Brain microvascular endothelial cell (primary cell): ENCODE measurements around the gene NMRAL1.
A peak's percentile ranks its signal among the peaks of the same experiment; 100 is the strongest.

Experiments
- DNase-seq: peaks from one replicate; pipeline ENCODE4 v3.0.0-alpha.2; 2020
- H3K27ac ChIP-seq: fragments of 250-450 bp; sonication (Bioruptor Pico); 2 replicates; pipeline ENCODE4 v1.5.1; 2020; ENCODE audit warnings: mild to moderate bottlenecking, moderate library complexity
- H3K27me3 ChIP-seq: fragments of 250-450 bp; sonication (Bioruptor Pico); replicated peaks from 2 replicates; pipeline ENCODE4 v1.5.1; 2020; ENCODE audit warnings: mild to moderate bottlenecking
- H3K36me3 ChIP-seq: fragments of 250-450 bp; sonication (Bioruptor Pico); replicated peaks from 2 replicates; pipeline ENCODE4 v1.5.1; 2020; ENCODE audit warnings: mild to moderate bottlenecking
- H3K4me3 ChIP-seq: 2 replicates; pipeline ENCODE4 v1.5.1; 2011; ENCODE audit warnings: low read depth, mild to moderate bottlenecking, control low read depth, low read length, moderate library complexity
- in situ Hi-C: cut with HindIII; loops from 2 replicates; pipeline ENCODE4 v1.10.0; 2017; ENCODE audit warnings: low sequenced_read_pairs, low pct_ligation_motif_present
- TF ChIP-seq, protein P1 (sequence below): IDR thresholded peaks from 2 replicates; pipeline ENCODE4 v1.5.1; 2011; ENCODE audit warnings: low read depth, mild to moderate bottlenecking, moderate library complexity, low read length, control low read depth, inconsistent platforms; ENCODE audit errors: missing control alignments

Gene NMRAL1

DNA sequence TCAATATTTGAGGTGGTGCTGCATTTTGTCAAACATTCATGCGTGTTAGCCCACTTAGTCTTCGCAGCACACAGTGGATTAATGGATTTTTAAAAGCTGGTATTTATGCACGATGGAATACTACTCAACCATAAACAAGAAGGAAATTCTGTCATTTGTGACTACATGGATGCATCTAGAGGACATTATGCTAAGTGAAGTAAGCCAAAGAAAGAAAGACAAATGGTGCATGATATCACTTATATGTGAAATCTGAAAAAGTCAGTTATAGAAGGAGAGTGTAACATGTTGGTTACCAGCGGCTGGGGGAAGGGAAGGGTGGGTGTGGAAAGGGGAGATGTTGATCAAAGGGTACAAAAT, 24.8 kb upstream of the NMRAL1 start:
- H3K27me3 ChIP-seq: no peaks in the 10 kb centered on the region
- peaks cover 2% of the 10 kb centered on the region for H3K36me3 ChIP-seq
- in situ Hi-C loops: no loop called here
- no peak overlapping the region for H3K27ac ChIP-seq
- H3K4me3 ChIP-seq: no peak overlapping the region
- DNase-seq: no peak
- TF ChIP-seq, protein P1, sequence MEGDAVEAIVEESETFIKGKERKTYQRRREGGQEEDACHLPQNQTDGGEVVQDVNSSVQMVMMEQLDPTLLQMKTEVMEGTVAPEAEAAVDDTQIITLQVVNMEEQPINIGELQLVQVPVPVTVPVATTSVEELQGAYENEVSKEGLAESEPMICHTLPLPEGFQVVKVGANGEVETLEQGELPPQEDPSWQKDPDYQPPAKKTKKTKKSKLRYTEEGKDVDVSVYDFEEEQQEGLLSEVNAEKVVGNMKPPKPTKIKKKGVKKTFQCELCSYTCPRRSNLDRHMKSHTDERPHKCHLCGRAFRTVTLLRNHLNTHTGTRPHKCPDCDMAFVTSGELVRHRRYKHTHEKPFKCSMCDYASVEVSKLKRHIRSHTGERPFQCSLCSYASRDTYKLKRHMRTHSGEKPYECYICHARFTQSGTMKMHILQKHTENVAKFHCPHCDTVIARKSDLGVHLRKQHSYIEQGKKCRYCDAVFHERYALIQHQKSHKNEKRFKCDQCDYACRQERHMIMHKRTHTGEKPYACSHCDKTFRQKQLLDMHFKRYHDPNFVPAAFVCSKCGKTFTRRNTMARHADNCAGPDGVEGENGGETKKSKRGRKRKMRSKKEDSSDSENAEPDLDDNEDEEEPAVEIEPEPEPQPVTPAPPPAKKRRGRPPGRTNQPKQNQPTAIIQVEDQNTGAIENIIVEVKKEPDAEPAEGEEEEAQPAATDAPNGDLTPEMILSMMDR: no peak

GRCh38 chr16:4498546-4499195, 24.2 kb upstream of the NMRAL1 start:
- TF ChIP-seq, protein P1: no peak
- no peak for DNase-seq
- peaks cover 2% of the 10 kb centered on the region for H3K36me3 ChIP-seq
- in situ Hi-C loops: no loop called here
- no peaks in the 10 kb centered on the region for H3K27me3 ChIP-seq
- no peak overlapping the region for H3K4me3 ChIP-seq
- no peak overlapping the region for H3K27ac ChIP-seq

DNA sequence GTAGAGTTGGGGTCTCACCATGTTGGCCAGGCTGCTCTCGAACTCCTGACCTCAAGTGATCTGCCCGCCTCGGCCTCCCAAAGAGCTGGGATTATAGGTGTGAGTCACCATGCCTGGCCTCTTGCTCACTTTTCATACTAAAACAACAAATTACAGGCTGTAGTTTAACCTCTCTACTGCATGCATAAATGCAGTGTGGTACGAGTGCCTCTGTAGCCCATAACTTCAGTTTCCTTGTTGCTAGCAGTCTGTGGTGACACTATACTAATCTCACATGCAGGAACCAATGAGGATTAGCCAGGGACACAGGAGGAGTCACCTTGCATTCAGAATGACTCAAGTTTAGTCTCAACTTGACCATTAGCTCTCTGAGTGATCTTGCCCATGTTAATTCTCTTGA, 21.9 kb upstream of the NMRAL1 start:
- TF ChIP-seq, protein P1: no peak
- peak; percentile 52 for DNase-seq
- Histone ChIP-seq H3K36me3 (peaks cover 2% of the 10 kb centered on the region), H3K27me3 (no peaks in the 10 kb centered on the region), H3K27ac (peak overlapping the region; percentile 58), H3K4me3 (no peak overlapping the region)
- in situ Hi-C loops: no loop called here

DNA sequence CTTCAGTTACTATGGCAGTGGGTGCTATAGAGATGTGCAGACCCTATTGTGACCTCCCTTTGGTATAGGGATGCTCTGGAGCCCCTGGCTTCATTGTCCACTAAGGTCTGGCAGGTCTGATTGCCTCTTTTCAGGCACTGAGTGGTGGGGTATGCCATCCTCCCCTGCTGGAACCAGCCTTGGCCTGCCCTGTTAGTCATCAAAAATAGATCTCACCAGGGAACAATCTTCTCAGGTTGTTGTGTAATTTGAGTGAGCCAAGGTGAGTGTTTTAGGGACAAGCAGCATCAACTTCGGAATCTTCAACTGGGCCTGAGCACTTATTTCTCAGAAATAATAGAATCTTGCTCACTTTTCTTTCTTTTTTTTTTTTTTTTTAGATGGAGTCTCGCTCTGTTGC, 21.3 kb upstream of the NMRAL1 start:
- Histone ChIP-seq H3K36me3 (peaks cover 2% of the 10 kb centered on the region), H3K27me3 (no peaks in the 10 kb centered on the region), H3K27ac (peak overlapping the region; percentile 58), H3K4me3 (no peak overlapping the region)
- TF ChIP-seq, protein P1: no peak
- no peak for DNase-seq
- in situ Hi-C loops: no loop called here

DNA sequence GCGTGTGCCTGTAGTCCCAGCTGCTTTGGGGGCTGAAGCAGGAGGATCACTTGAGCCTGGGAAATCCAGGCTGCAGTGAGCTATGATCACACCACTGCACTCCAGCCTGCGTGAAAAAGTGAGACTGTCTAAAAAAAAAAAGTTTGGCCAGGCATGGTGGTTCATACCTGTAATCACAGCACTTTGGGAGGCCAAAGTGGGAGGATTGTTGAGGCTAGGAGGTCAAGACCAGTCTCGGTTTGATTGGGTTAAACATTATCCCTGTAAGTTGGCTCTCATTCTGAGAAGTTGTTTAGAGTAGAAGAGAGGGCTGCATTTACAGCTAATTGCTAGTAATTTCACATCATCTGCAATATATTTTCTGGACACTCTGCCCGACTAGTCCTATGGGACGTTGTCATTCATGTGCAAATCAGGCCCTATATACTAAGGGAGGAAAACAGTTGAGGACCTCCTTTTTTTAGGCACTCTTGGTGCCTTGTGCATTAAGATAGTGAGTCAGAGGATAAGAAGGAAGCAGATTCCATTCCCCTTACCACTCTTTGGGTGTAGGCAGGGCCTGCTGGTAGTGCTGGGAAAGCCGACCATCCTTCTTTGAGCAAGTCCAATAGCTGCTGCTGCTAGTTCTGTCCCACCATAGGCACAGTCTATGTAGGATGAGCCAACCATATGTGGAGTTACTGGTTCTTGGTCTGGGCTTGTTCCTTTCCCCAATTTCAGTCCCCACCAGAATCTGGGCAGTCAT, 20.5 kb upstream of the NMRAL1 start:
- in situ Hi-C loops: no loop called here
- DNase-seq: peak; percentile 75
- TF ChIP-seq, protein P1: no peak
- Histone ChIP-seq H3K27me3 (no peaks in the 10 kb centered on the region), H3K27ac (peak overlapping the region; percentile 58), H3K36me3 (peaks cover 2% of the 10 kb centered on the region), H3K4me3 (no peak overlapping the region)

DNA sequence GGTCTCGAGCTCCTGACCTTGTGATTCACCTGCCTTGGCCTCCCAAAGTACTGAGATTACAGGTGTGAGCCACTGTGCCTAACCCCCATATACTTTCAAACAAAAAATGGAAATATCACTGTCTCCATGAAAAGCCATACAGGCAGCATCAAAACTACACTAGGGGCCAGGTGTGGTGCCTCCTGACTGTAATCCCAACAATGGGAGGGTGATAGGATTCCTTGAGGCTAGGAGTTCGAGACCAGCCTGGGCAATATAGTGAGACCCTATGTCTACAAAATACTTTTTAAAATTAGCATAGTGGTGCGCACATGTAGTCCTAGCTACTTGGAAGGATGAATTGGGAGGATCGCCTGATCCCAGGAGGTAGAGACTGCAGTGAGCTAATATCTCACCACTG, 17.5 kb upstream of the NMRAL1 start:
- TF ChIP-seq, protein P1: no peak
- Histone ChIP-seq H3K27ac (no peak overlapping the region), H3K27me3 (no peaks in the 10 kb centered on the region), H3K4me3 (no peak overlapping the region), H3K36me3 (peaks cover 2% of the 10 kb centered on the region)
- DNase-seq: no peak
- in situ Hi-C loops: no loop called here
